Liver (tissue), 9 donors: ENCODE data around the gene OR5AR1. TPM values are rescaled to one million over a fixed set of nuclear protein-coding genes. Genes with fewer than 3 reads are reported as not detected.

Source experiments
- DNase-seq: peaks from one replicate; pipeline ENCODE4 v3.0.0-alpha.2; 2017; ENCODE audit warnings: low spot score
- H3K27ac ChIP-seq, 2 donors: one replicate each; pipeline ENCODE4 v1.7.0; 2013; ENCODE audit warnings: inconsistent platforms in 2 of 2, low read length in 2 of 2, control low read depth in 1 of 2, low read depth in 1 of 2, mild to moderate bottlenecking in 1 of 2
- H3K27me3 ChIP-seq, 4 donors: one replicate each; pipeline versions ENCODE4 v1.6.1 to v1.7.0; 2013; ENCODE audit warnings: low read length in 3 of 4, inconsistent platforms in 1 of 4, mild to moderate bottlenecking in 1 of 4, moderate library complexity in 1 of 4; ENCODE audit not compliant: control insufficient read depth in 4 of 4, insufficient read depth in 4 of 4
- H3K36me3 ChIP-seq, 4 donors: one replicate each; pipeline versions ENCODE4 v1.6.1 to v1.7.0; 2013; ENCODE audit warnings: low read length in 3 of 4, mild to moderate bottlenecking in 3 of 4, low read depth in 1 of 4, moderate library complexity in 1 of 4; ENCODE audit not compliant: control insufficient read depth in 4 of 4, insufficient read depth in 3 of 4
- H3K4me1 ChIP-seq, 4 donors: one replicate each; pipeline versions ENCODE4 v1.6.1 to v1.7.0; 2013; ENCODE audit warnings: low read length in 3 of 4, mild to moderate bottlenecking in 3 of 4, moderate library complexity in 1 of 4; ENCODE audit not compliant: control insufficient read depth in 4 of 4, insufficient read depth in 4 of 4
- H3K4me3 ChIP-seq, 3 donors: one replicate each; pipeline versions ENCODE4 v1.6.1 to v1.7.0; 2013; ENCODE audit warnings: low read length in 3 of 3, control low read depth in 1 of 3, low read depth in 1 of 3, mild to moderate bottlenecking in 1 of 3
- H3K9ac ChIP-seq, 2 donors: one replicate each; pipeline ENCODE4 v1.7.0; 2013; ENCODE audit warnings: low read length in 2 of 2, mild to moderate bottlenecking in 2 of 2, moderate library complexity in 2 of 2, control low read depth in 1 of 2, low read depth in 1 of 2
- H3K9me3 ChIP-seq, 4 donors: one replicate each; pipeline versions ENCODE4 v1.6.1 to v1.7.0; 2013; ENCODE audit warnings: low read length in 3 of 4; ENCODE audit not compliant: control insufficient read depth in 4 of 4
- EGR1 ChIP-seq, 2 donors: IDR thresholded peaks; 2 replicates each; pipeline ENCODE4 v1.6.1; 2016 to 2018; ENCODE audit warnings: antibody characterized with exemption in 2 of 2, low read depth in 2 of 2
- FOXA1 ChIP-seq: IDR thresholded peaks from 2 replicates; pipeline ENCODE4 v1.6.1; 2016; ENCODE audit warnings: antibody characterized with exemption
- FOXA2 ChIP-seq: IDR thresholded peaks from 2 replicates; pipeline ENCODE4 v1.6.1; 2016; ENCODE audit warnings: antibody characterized with exemption
- GABPA ChIP-seq, 2 donors: IDR thresholded peaks in 1 of 2; conservative IDR thresholded peaks in 1 of 2; 2 replicates each; pipeline ENCODE4 v1.6.1; 2016; ENCODE audit warnings: antibody characterized with exemption in 2 of 2, mild to moderate bottlenecking in 1 of 2, moderate library complexity in 1 of 2
- HNF4A ChIP-seq, 2 donors: conservative IDR thresholded peaks; 2 replicates each; pipeline ENCODE4 v1.6.1; 2016; ENCODE audit warnings: antibody characterized with exemption in 2 of 2, mild to moderate bottlenecking in 2 of 2
- JUND ChIP-seq, 2 donors: IDR thresholded peaks; 2 replicates each; pipeline ENCODE4 v1.6.1; 2016; ENCODE audit warnings: antibody characterized with exemption in 2 of 2
- NR2F2 ChIP-seq: IDR thresholded peaks from 2 replicates; pipeline ENCODE4 v1.6.1; 2016; ENCODE audit warnings: antibody characterized with exemption
- RAD21 ChIP-seq, 2 donors: IDR thresholded peaks; 2 replicates each; pipeline ENCODE4 v1.6.1; 2016; ENCODE audit warnings: antibody characterized with exemption in 2 of 2, mild to moderate bottlenecking in 2 of 2
- RXRA ChIP-seq, 2 donors: IDR thresholded peaks; 2 replicates each; pipeline ENCODE4 v1.6.1; 2017 to 2018; ENCODE audit warnings: antibody characterized with exemption in 2 of 2, mild to moderate bottlenecking in 1 of 2
- SP1 ChIP-seq: IDR thresholded peaks from 2 replicates; pipeline ENCODE4 v1.6.1; 2018; ENCODE audit warnings: antibody characterized with exemption, mild to moderate bottlenecking
- YY1 ChIP-seq: IDR thresholded peaks from 2 replicates; pipeline ENCODE4 v1.6.1; 2016; ENCODE audit warnings: antibody characterized with exemption, mild to moderate bottlenecking
- WGBS: extraction: QIAGEN DNeasy Blood & Tissue Kit; methylation state at CpG from one replicate; pipeline ENCODE4 v1.1.7; 2013; 5-methylcytosine and 5-hydroxymethylcytosine counted together
- polyA plus RNA-seq, 2 donors: library from polyadenylated mRNA; stranded (reverse) in 1 of 2; unstranded in 1 of 2; fragments of 200-250 nt in 1 of 2; fragments of >200 nt in 1 of 2; fragmentation: Nextera tagmentation in 1 of 2; extraction: Ambion mirVana in 1 of 2; gene quantifications; one replicate each; pipeline versions ENCODE4 v1.2.1 to v1.2.3, GENCODE V29; 2013 to 2015
- total RNA-seq, 2 donors: library from RNA; depleted of rRNA; stranded (reverse); fragments of >200 nt; gene quantifications; one replicate each; pipeline ENCODE4 v1.2.3, GENCODE V29; 2014
- TF ChIP-seq, protein P1 (sequence below): fragments of 150-350 bp; IDR thresholded peaks from 2 replicates; pipeline ENCODE4 v1.5.1; 2017; ENCODE audit warnings: improper control_type of control experiment, low read depth, low read length; ENCODE audit not compliant: missing input control
- TF ChIP-seq, protein P2 (sequence below): IDR thresholded peaks from 2 replicates; pipeline ENCODE4 v1.6.1; 2016; ENCODE audit warnings: antibody characterized with exemption
- TF ChIP-seq, protein P3 (sequence below): IDR thresholded peaks from 2 replicates; pipeline ENCODE4 v1.6.1; 2016; ENCODE audit warnings: antibody characterized with exemption
- TF ChIP-seq, protein P4 (sequence below): IDR thresholded peaks from 2 replicates; pipeline ENCODE4 v1.6.1; 2016; ENCODE audit warnings: antibody characterized with exemption, mild to moderate bottlenecking
- donor health status: healthy.
- donor health status: healthy.
- donor health status: healthy.
- donor health status: healthy.
- donor health status: healthy.

Gene OR5AR1
- total and polyA plus RNA-seq, 4 donors, result not detected

DNA sequence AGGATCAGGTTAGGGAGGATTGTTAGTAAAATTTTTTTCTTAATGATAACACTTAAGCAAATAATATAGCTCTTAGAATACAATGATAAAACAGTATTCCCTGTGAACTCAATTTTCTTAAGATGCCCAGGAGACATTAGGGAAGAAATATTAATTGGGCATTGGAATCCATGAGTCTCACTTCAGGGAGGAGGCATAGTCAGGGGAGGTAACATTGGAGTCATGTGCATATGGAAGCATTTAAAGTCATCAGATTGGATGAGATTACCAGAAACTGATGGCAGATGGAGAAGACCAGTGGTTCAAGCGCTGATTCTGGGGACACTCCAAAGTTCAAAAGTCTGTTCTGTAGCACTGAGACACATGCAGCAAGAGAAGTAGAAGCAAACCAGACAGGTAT, 35.3 kb downstream of the OR5AR1 start, which contains the start of gene OR9G1:
OR9G1 (plus strand) TSS at position 301 of the 400 bp plus-strand sequence. CDS start 1,293 bp downstream, outside the sequence.
- Histone ChIP-seq H3K4me1 (no peaks in the 10 kb centered on the region), H3K9ac (no peak within 1 kb of the TSS), H3K27me3 (no peaks in the 10 kb centered on the region), H3K36me3 (no peaks in the 10 kb centered on the region), H3K27ac (no peak within 1 kb of the TSS), H3K4me3 (no peak within 1 kb of the TSS), H3K9me3 (no peaks in the 10 kb centered on the region)
- no peak for DNase-seq
- WGBS, result 86% methylated on average over 1 of the region's 1 CpG
- TF ChIP-seq NR2F2 (no peak), FOXA1 (no peak), EGR1 (IDR thresholded peaks at IDR 0.05; ENCODE audit: low read depth in 2 of 2) (no peak)

DNA sequence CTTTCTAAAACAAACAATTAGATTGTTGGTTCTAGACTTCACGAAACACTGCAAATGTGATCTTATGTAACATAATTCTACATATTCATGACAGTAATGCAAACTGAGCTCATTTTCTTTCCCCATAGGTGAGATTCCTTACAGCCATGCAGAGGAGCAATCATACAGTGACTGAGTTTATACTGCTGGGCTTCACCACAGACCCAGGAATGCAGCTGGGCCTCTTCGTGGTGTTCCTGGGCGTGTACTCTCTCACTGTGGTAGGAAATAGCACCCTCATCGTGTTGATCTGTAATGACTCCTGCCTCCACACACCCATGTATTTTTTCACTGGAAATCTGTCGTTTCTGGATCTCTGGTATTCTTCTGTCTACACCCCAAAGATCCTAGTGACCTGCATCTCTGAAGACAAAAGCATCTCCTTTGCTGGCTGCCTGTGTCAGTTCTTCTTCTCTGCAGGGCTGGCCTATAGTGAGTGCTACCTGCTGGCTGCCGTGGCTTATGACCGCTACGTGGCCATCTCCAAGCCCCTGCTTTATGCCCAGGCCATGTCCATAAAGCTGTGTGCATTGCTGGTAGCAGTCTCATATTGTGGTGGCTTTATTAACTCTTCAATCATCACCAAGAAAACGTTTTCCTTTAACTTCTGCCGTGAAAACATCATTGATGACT, 36.9 kb downstream of the OR5AR1 start:
- TF ChIP-seq SP1 (no peak), HNF4A (conservative IDR thresholded peaks at IDR 0.05) (no peak), RXRA (IDR thresholded peaks at IDR 0.05) (no peak), RAD21 (IDR thresholded peaks at IDR 0.05) (no peak), NR2F2 (no peak), YY1 (no peak), EGR1 (IDR thresholded peaks at IDR 0.05; ENCODE audit: low read depth in 2 of 2) (no peak), GABPA (IDR thresholded peaks at IDR 0.05 in 1 of 2, conservative IDR thresholded peaks at IDR 0.05 in 1 of 2) (no peak), FOXA2 (no peak), FOXA1 (no peak), JUND (IDR thresholded peaks at IDR 0.05) (no peak)
- TF ChIP-seq, protein P1, sequence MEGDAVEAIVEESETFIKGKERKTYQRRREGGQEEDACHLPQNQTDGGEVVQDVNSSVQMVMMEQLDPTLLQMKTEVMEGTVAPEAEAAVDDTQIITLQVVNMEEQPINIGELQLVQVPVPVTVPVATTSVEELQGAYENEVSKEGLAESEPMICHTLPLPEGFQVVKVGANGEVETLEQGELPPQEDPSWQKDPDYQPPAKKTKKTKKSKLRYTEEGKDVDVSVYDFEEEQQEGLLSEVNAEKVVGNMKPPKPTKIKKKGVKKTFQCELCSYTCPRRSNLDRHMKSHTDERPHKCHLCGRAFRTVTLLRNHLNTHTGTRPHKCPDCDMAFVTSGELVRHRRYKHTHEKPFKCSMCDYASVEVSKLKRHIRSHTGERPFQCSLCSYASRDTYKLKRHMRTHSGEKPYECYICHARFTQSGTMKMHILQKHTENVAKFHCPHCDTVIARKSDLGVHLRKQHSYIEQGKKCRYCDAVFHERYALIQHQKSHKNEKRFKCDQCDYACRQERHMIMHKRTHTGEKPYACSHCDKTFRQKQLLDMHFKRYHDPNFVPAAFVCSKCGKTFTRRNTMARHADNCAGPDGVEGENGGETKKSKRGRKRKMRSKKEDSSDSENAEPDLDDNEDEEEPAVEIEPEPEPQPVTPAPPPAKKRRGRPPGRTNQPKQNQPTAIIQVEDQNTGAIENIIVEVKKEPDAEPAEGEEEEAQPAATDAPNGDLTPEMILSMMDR, result no peak
- TF ChIP-seq, protein P2, sequence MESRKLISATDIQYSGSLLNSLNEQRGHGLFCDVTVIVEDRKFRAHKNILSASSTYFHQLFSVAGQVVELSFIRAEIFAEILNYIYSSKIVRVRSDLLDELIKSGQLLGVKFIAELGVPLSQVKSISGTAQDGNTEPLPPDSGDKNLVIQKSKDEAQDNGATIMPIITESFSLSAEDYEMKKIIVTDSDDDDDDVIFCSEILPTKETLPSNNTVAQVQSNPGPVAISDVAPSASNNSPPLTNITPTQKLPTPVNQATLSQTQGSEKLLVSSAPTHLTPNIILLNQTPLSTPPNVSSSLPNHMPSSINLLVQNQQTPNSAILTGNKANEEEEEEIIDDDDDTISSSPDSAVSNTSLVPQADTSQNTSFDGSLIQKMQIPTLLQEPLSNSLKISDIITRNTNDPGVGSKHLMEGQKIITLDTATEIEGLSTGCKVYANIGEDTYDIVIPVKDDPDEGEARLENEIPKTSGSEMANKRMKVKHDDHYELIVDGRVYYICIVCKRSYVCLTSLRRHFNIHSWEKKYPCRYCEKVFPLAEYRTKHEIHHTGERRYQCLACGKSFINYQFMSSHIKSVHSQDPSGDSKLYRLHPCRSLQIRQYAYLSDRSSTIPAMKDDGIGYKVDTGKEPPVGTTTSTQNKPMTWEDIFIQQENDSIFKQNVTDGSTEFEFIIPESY, result no peak
- TF ChIP-seq, protein P3, sequence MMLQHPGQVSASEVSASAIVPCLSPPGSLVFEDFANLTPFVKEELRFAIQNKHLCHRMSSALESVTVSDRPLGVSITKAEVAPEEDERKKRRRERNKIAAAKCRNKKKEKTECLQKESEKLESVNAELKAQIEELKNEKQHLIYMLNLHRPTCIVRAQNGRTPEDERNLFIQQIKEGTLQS, result no peak
- TF ChIP-seq, protein P4, sequence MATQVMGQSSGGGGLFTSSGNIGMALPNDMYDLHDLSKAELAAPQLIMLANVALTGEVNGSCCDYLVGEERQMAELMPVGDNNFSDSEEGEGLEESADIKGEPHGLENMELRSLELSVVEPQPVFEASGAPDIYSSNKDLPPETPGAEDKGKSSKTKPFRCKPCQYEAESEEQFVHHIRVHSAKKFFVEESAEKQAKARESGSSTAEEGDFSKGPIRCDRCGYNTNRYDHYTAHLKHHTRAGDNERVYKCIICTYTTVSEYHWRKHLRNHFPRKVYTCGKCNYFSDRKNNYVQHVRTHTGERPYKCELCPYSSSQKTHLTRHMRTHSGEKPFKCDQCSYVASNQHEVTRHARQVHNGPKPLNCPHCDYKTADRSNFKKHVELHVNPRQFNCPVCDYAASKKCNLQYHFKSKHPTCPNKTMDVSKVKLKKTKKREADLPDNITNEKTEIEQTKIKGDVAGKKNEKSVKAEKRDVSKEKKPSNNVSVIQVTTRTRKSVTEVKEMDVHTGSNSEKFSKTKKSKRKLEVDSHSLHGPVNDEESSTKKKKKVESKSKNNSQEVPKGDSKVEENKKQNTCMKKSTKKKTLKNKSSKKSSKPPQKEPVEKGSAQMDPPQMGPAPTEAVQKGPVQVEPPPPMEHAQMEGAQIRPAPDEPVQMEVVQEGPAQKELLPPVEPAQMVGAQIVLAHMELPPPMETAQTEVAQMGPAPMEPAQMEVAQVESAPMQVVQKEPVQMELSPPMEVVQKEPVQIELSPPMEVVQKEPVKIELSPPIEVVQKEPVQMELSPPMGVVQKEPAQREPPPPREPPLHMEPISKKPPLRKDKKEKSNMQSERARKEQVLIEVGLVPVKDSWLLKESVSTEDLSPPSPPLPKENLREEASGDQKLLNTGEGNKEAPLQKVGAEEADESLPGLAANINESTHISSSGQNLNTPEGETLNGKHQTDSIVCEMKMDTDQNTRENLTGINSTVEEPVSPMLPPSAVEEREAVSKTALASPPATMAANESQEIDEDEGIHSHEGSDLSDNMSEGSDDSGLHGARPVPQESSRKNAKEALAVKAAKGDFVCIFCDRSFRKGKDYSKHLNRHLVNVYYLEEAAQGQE, result no peak
- 55% methylated on average over 10 of the region's 10 CpGs for WGBS
- no peak for DNase-seq

More for the DNA sequence above, 36.9 kb downstream of the OR5AR1 start:
- no peak overlapping the region for H3K9ac ChIP-seq
- H3K27ac ChIP-seq, result no peak overlapping the region
- no peaks in the 10 kb centered on the region for H3K4me1 ChIP-seq
- no peaks in the 10 kb centered on the region for H3K9me3 ChIP-seq
- no peak overlapping the region for H3K4me3 ChIP-seq
- no peaks in the 10 kb centered on the region for H3K27me3 ChIP-seq
- no peaks in the 10 kb centered on the region for H3K36me3 ChIP-seq
